GM21529 (cell line): ENCODE measurements around the gene GJD3.

Source experiments
- ATAC-seq: cut with Tn5 transposase; IDR thresholded peaks from one replicate; pipeline ENCODE4 v1.9.1; 2021; ENCODE audit not compliant: unreplicated experiment

GJD3 gene

GRCh38 chr17:40325156-40326013, 39.2 kb downstream of the GJD3 start:
- ATAC-seq = no peak

- no peak for ATAC-seq
Observed at GRCh38 chr17:40323391-40324381, 40.9 kb downstream of the GJD3 start.

- ATAC-seq = peak; percentile 28
Observed at GRCh38 chr17:40322358-40323315, 41.9 kb downstream of the GJD3 start.

GRCh38 chr17:40321961-40322357, 42.6 kb downstream of the GJD3 start:
- ATAC-seq = no peak

GRCh38 chr17:40321524-40321929, 43.0 kb downstream of the GJD3 start:
- ATAC-seq = no peak

- no peak for ATAC-seq
Observed at GRCh38 chr17:40320756-40321523, 43.6 kb downstream of the GJD3 start.

GRCh38 chr17:40319651-40320540, 44.6 kb downstream of the GJD3 start:
- ATAC-seq = no peak

- no peak for ATAC-seq
Observed at GRCh38 chr17:40318830-40319391, 45.6 kb downstream of the GJD3 start.

- peak; percentile 61 for ATAC-seq
Observed at GRCh38 chr17:40317880-40318829, 46.4 kb downstream of the GJD3 start.

GRCh38 chr17:40317345-40317873, 47.1 kb downstream of the GJD3 start:
- ATAC-seq = no peak

GRCh38 chr17:40316571-40317344, 47.8 kb downstream of the GJD3 start:
- no peak for ATAC-seq

GRCh38 chr17:40315678-40316570, 48.6 kb downstream of the GJD3 start:
- no peak for ATAC-seq

GRCh38 chr17:40315206-40315605, 49.3 kb downstream of the GJD3 start:
- no peak for ATAC-seq

GRCh38 chr17:40314584-40314956, 50.0 kb downstream of the GJD3 start:
- ATAC-seq = no peak
